SK-N-SH (cell line): ENCODE measurements around the gene TAGLN2. TPM values are rescaled to one million over a fixed set of nuclear protein-coding genes. Genes with fewer than 3 reads are reported as not detected.

Experiments used
- CTCF ChIA-PET: fragments of 300-600, 350-600 bp; formaldehyde crosslinking; extraction: SDS; loops from one replicate; lab custom pipeline; 2021; lab: Yijun Ruan, JAX
- POLR2A ChIA-PET: fragments of 350-600 bp; sonication (Branson Sonifier 250); formaldehyde crosslinking; extraction: SDS; loops from one replicate; lab custom pipeline; 2020; ENCODE audit warnings: antibody characterized with exemption, inconsistent platforms; lab: Yijun Ruan, JAX
- DNase-seq: peaks from one replicate; pipeline ENCODE4 v3.0.0; 2012
- H2AFZ ChIP-seq: fragments of 200-600 bp; sonication (generic); 2 replicates; pipeline ENCODE4 v1.8.1; 2016; ENCODE audit warnings: antibody characterized with exemption, mild to moderate bottlenecking, low read depth
- H3F3A ChIP-seq: fragments of 200-600 bp; sonication (generic); replicated peaks from 2 replicates; pipeline ENCODE3; 2016; ENCODE audit warnings: antibody characterized with exemption, mild to moderate bottlenecking; ENCODE audit not compliant: insufficient read depth
- H3K27ac ChIP-seq, 2 experiments: fragments of 200-500 bp in 1 of 2; fragments of 200-600 bp in 1 of 2; sonication (Bioruptor generic) in 1 of 2; sonication (generic), shearing (Covaris generic) in 1 of 2; 2 replicates each; pipeline versions ENCODE4 v1.5.1 to v1.6.1; 2014 to 2016; ENCODE audit warnings: low read depth in 2 of 2, inconsistent platforms in 1 of 2, low read length in 1 of 2, mild to moderate bottlenecking in 1 of 2, mixed read lengths in 1 of 2
- H3K27me3 ChIP-seq: fragments of 200-600 bp; sonication (generic), shearing (Covaris generic); 2 replicates; pipeline ENCODE4 v1.6.1; 2016; ENCODE audit warnings: mixed run types; ENCODE audit not compliant: insufficient read depth
- H3K36me3 ChIP-seq, 2 experiments: fragments of 200-500 bp in 1 of 2; fragments of 200-600 bp in 1 of 2; sonication (Bioruptor generic) in 1 of 2; sonication (generic) in 1 of 2; replicated peaks in 1 of 2; 2 replicates each; pipeline versions ENCODE3 to v1.5.1; 2014 to 2016; ENCODE audit warnings: low read length in 1 of 2, mild to moderate bottlenecking in 1 of 2; ENCODE audit not compliant: insufficient read depth in 2 of 2, control insufficient read depth in 1 of 2
- H3K4me1 ChIP-seq, 2 experiments: fragments of 200-500 bp in 1 of 2; fragments of 200-600 bp in 1 of 2; sonication (Bioruptor generic) in 1 of 2; sonication (generic), shearing (Covaris generic) in 1 of 2; 2 replicates each; pipeline versions ENCODE4 v1.5.1 to v1.6.1; 2014 to 2016; ENCODE audit warnings: low read depth in 1 of 2, low read length in 1 of 2, mixed run types in 1 of 2; ENCODE audit not compliant: insufficient read depth in 2 of 2, control insufficient read depth in 1 of 2
- H3K4me2 ChIP-seq: fragments of 200-600 bp; sonication (generic), shearing (Covaris generic); 2 replicates; pipeline ENCODE4 v1.6.1; 2017; ENCODE audit warnings: mixed run types
- H3K4me3 ChIP-seq, 2 experiments: fragments of 200-500 bp in 1 of 2; fragments of 200-600 bp in 1 of 2; sonication (Bioruptor generic) in 1 of 2; sonication (generic), shearing (Covaris generic) in 1 of 2; 2 replicates each; pipeline versions ENCODE4 v1.5.1 to v1.8.1; 2014 to 2016; ENCODE audit warnings: low read depth in 2 of 2, inconsistent platforms in 1 of 2, low read length in 1 of 2, mild to moderate bottlenecking in 1 of 2, mixed read lengths in 1 of 2, moderate library complexity in 1 of 2
- H3K79me2 ChIP-seq: fragments of 200-600 bp; sonication (generic); 2 replicates; pipeline ENCODE4 v1.8.1; 2017; ENCODE audit warnings: mild to moderate bottlenecking; ENCODE audit not compliant: insufficient read depth
- H3K9ac ChIP-seq: fragments of 200-600 bp; sonication (generic); 2 replicates; pipeline ENCODE4 v1.6.1; 2017; ENCODE audit warnings: mixed run types
- H3K9me2 ChIP-seq: fragments of 200-600 bp; sonication (generic); 2 replicates; pipeline ENCODE4 v1.6.1; 2017; ENCODE audit warnings: mixed run types
- H3K9me3 ChIP-seq: fragments of 200-600 bp; sonication (generic); 2 replicates; pipeline ENCODE4 v1.6.1; 2017; ENCODE audit warnings: mixed run types, mild to moderate bottlenecking, moderate library complexity
- H4K20me1 ChIP-seq: fragments of 200-600 bp; sonication (generic); 2 replicates; pipeline ENCODE4 v1.6.1; 2017; ENCODE audit warnings: mild to moderate bottlenecking, mixed run types; ENCODE audit not compliant: insufficient read depth
- EP300 ChIP-seq, 2 experiments: IDR thresholded peaks; 2 replicates each; pipeline versions ENCODE4 v1.4.0 to v1.6.1; 2012; ENCODE audit warnings: borderline replicate concordance in 1 of 2, low read depth in 1 of 2, low read length in 1 of 2
- FOSL2 ChIP-seq: IDR thresholded peaks from 2 replicates; pipeline ENCODE4 v1.4.0; 2012; ENCODE audit warnings: low read depth, mild to moderate bottlenecking, moderate library complexity, borderline replicate concordance
- FOXJ3 ChIP-seq: sonication (generic); formaldehyde crosslinking; IDR thresholded peaks from 2 replicates; pipeline ENCODE4 v1.5.1; 2020; ENCODE audit warnings: mild to moderate bottlenecking, missing genetic modification reagents
- GABPA ChIP-seq: IDR thresholded peaks from 2 replicates; pipeline ENCODE4 v1.4.0; 2012; ENCODE audit warnings: low read depth, mild to moderate bottlenecking
- MXI1 ChIP-seq: IDR thresholded peaks from 2 replicates; pipeline ENCODE4 v1.6.1; 2012; ENCODE audit warnings: mild to moderate bottlenecking, low read depth, low read length, improper control_type of control experiment
- NFIC ChIP-seq: IDR thresholded peaks from 2 replicates; pipeline ENCODE4 v1.4.0; 2012; ENCODE audit warnings: borderline replicate concordance
- POLR2AphosphoS5 ChIP-seq: IDR thresholded peaks from 2 replicates; pipeline ENCODE4 v1.6.1; 2012; ENCODE audit warnings: low read depth, low read length
- SIN3A ChIP-seq: IDR thresholded peaks from 2 replicates; pipeline ENCODE4 v1.6.1; 2012; ENCODE audit warnings: low read depth, mild to moderate bottlenecking, low read length, moderate library complexity, borderline replicate concordance
- TAF1 ChIP-seq: IDR thresholded peaks from 2 replicates; pipeline ENCODE4 v1.6.1; 2012; ENCODE audit warnings: low read depth, mild to moderate bottlenecking, low read length, moderate library complexity, borderline replicate concordance
- TCF12 ChIP-seq: IDR thresholded peaks from 2 replicates; pipeline ENCODE4 v1.4.0; 2012
- YY1 ChIP-seq: IDR thresholded peaks from 2 replicates; pipeline ENCODE4 v1.4.0; 2012; ENCODE audit warnings: low read depth, mild to moderate bottlenecking
- WGBS: methylation state at CpG from one replicate; pipeline ENCODE4 v1.1.6; 2017; ENCODE audit warnings: low lambda C conversion rate; 5-methylcytosine and 5-hydroxymethylcytosine counted together
- polyA plus RNA-seq, 3 experiments: library from polyadenylated mRNA; depleted of rRNA; stranded (reverse); fragments of >200 nt; gene quantifications; 2 replicates each; pipeline ENCODE4 v1.2.3, GENCODE V29; 2012
- TF ChIP-seq, protein P1 (sequence below): fragments of 150-350 bp; IDR thresholded peaks from 2 replicates; pipeline ENCODE4 v1.6.1; 2016; ENCODE audit warnings: mild to moderate bottlenecking, low read depth, low read length
- TF ChIP-seq, protein P2 (sequence below): IDR thresholded peaks from 2 replicates; pipeline ENCODE4 v1.4.0; 2012; ENCODE audit warnings: low read depth, borderline replicate concordance
- TF ChIP-seq, protein P3 (sequence below): IDR thresholded peaks from 2 replicates; pipeline ENCODE4 v1.6.1; 2012; ENCODE audit warnings: mild to moderate bottlenecking, low read depth, low read length, moderate library complexity
- TF ChIP-seq, protein P4 (sequence below): IDR thresholded peaks from 2 replicates; pipeline ENCODE4 v1.4.0; 2012; ENCODE audit warnings: low read depth, borderline replicate concordance
- TF ChIP-seq, protein P5 (sequence below): IDR thresholded peaks from 2 replicates; pipeline ENCODE4; 2012

The TAGLN2 gene
- polyA plus RNA-seq, 1 of the 3 experiments (the other 2 are of a cell fraction), result 646 TPM

DNA sequence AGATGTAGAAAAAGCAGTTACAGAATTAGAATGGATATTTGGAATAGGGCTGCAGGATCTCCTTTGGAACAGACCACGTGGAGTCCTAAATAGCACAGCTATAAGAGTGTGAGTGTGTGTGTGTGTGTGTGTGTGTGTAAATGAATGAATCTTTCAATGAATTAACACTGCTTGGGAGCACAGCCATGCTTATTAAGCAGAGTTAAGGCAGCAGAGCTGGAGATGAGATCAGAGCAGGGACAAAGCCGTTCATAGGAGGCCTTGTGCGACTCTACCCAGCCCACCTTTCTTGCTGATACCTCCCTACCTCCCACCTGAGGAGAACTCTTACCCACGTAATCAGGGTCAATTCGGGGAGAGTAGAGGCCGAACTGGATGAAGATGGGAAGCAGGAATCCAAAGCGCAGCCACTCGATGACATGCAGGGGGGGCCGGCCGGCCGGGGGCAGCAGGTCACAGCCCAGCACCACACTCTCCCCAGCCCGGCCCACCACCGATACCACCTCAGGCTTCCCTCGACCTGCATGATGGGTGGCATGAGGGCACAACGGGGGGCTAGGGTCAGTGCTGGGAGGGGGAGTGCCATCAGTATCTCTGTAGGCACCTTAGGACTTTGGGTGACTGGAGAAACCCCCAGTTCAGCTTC lies 17.4 kb upstream of the TAGLN2 start:
- POLR2A ChIA-PET, result interaction anchor here (0.9 kb wide), 1 partner anchor 9 kb away, joined by 3 read pairs; no protein-coding TSS in a partner anchor
- WGBS, result 87% methylated on average over 11 of the region's 15 CpGs
- Histone ChIP-seq H3K36me3 (no peaks in the 10 kb centered on the region), H2AFZ (no peak overlapping the region), H3K4me3 (no peak overlapping the region), H3K9me3 (no peaks in the 10 kb centered on the region), H3K79me2 (no peaks in the 10 kb centered on the region), H3F3A (no peaks in the 10 kb centered on the region), H3K27ac (no peak overlapping the region), H4K20me1 (no peaks in the 10 kb centered on the region), H3K4me1 (peaks cover 0 to 36% of the 10 kb centered on the region in 2 experiments; a peak in 1 of 4 replicates), H3K9ac (no peak overlapping the region), H3K9me2 (no peaks in the 10 kb centered on the region), H3K27me3 (no peaks in the 10 kb centered on the region), H3K4me2 (no peak overlapping the region)
- CTCF ChIA-PET, result interaction anchor here (0.7 to 6.3 kb wide), 3 partner anchors 9 to 165 kb away, joined by 3 to 101 read pairs (median 4); no protein-coding TSS in a partner anchor
- DNase-seq, result no peak
- TF ChIP-seq MXI1 (no peak), TCF12 (no peak), FOXJ3 (no peak), YY1 (no peak), GABPA (no peak), POLR2AphosphoS5 (no peak), SIN3A (no peak), TAF1 (no peak), NFIC (no peak)
- TF ChIP-seq, protein P1, sequence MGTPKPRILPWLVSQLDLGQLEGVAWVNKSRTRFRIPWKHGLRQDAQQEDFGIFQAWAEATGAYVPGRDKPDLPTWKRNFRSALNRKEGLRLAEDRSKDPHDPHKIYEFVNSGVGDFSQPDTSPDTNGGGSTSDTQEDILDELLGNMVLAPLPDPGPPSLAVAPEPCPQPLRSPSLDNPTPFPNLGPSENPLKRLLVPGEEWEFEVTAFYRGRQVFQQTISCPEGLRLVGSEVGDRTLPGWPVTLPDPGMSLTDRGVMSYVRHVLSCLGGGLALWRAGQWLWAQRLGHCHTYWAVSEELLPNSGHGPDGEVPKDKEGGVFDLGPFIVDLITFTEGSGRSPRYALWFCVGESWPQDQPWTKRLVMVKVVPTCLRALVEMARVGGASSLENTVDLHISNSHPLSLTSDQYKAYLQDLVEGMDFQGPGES, result no peak
- TF ChIP-seq, protein P2, sequence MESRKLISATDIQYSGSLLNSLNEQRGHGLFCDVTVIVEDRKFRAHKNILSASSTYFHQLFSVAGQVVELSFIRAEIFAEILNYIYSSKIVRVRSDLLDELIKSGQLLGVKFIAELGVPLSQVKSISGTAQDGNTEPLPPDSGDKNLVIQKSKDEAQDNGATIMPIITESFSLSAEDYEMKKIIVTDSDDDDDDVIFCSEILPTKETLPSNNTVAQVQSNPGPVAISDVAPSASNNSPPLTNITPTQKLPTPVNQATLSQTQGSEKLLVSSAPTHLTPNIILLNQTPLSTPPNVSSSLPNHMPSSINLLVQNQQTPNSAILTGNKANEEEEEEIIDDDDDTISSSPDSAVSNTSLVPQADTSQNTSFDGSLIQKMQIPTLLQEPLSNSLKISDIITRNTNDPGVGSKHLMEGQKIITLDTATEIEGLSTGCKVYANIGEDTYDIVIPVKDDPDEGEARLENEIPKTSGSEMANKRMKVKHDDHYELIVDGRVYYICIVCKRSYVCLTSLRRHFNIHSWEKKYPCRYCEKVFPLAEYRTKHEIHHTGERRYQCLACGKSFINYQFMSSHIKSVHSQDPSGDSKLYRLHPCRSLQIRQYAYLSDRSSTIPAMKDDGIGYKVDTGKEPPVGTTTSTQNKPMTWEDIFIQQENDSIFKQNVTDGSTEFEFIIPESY, result no peak

DNA sequence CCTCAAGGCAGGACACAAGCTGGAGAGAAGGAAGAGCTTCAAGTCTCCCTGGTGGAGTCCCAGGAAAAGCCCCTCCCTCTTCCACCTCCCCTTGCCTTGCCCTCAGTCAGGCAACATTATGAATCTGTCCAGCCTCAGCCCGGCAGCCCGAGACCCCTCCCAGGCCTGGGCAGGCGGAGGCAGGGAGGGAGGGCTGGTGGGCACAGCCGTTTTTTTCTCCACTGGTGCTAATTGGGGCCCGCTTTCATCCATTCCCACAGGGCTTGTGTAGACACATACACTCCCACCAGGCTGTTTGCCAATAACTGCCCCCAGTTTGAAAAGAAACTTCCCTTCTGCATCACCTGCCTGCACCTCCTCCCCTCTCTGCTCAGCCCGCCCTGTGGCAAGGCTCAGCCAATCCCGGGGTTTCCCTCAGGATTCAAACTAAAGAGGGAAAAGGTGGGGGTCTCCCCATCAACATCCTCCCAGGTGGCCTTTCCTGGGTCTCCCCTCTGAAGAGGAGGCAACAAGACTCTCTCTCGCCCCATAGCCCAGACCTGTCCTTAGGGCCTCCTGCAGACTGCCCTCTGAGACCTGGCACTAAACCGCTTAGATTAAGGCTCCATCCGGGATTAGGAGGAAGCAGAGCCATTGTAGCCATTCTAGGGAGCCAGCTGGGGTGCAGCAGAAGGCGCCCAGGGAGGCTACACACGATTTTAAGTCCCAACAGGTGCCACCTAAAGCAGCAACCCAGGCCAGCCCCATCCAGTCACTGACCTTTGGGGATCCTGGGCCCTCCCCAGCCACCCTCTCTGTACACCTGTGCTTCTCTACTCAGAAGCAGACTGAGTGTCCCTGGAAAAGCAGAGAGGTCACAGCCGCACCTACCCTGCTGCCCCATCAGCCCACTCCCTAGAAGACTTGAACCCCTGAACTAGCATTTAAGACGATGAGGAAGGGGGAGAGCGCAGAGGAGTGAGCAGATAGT lies 16.6 kb upstream of the TAGLN2 start:
- POLR2A ChIA-PET, result no interaction called here
- Histone ChIP-seq H3K9me2 (no peaks in the 10 kb centered on the region), H3K9me3 (no peaks in the 10 kb centered on the region), H3K4me3 (no peak overlapping the region), H3K4me1 (peaks cover 0 to 36% of the 10 kb centered on the region in 2 experiments; a peak in 1 of 4 replicates), H3K27ac (no peak overlapping the region; a peak in 1 of 4 replicates), H3F3A (no peaks in the 10 kb centered on the region), H3K36me3 (no peaks in the 10 kb centered on the region), H3K9ac (no peak overlapping the region), H3K79me2 (no peaks in the 10 kb centered on the region), H4K20me1 (no peaks in the 10 kb centered on the region), H2AFZ (no peak overlapping the region), H3K27me3 (no peaks in the 10 kb centered on the region), H3K4me2 (no peak overlapping the region)
- CTCF ChIA-PET, result interaction anchor here (1.1 to 22.3 kb wide), 3 partner anchors 21 to 64 kb away, joined by 3 to 460 read pairs (median 101); no protein-coding TSS in a partner anchor
- DNase-seq, result no peak
- 79% methylated on average over 8 of the region's 15 CpGs for WGBS
- TF ChIP-seq, protein P3, sequence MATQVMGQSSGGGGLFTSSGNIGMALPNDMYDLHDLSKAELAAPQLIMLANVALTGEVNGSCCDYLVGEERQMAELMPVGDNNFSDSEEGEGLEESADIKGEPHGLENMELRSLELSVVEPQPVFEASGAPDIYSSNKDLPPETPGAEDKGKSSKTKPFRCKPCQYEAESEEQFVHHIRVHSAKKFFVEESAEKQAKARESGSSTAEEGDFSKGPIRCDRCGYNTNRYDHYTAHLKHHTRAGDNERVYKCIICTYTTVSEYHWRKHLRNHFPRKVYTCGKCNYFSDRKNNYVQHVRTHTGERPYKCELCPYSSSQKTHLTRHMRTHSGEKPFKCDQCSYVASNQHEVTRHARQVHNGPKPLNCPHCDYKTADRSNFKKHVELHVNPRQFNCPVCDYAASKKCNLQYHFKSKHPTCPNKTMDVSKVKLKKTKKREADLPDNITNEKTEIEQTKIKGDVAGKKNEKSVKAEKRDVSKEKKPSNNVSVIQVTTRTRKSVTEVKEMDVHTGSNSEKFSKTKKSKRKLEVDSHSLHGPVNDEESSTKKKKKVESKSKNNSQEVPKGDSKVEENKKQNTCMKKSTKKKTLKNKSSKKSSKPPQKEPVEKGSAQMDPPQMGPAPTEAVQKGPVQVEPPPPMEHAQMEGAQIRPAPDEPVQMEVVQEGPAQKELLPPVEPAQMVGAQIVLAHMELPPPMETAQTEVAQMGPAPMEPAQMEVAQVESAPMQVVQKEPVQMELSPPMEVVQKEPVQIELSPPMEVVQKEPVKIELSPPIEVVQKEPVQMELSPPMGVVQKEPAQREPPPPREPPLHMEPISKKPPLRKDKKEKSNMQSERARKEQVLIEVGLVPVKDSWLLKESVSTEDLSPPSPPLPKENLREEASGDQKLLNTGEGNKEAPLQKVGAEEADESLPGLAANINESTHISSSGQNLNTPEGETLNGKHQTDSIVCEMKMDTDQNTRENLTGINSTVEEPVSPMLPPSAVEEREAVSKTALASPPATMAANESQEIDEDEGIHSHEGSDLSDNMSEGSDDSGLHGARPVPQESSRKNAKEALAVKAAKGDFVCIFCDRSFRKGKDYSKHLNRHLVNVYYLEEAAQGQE, result no peak
- no peak for TF ChIP-seq FOSL2
- TF ChIP-seq EP300 (IDR thresholded peaks at IDR 0.05; ENCODE audit: borderline replicate concordance in 1 of 2, low read depth in 1 of 2, low read length in 1 of 2), result no peak
- TF ChIP-seq, protein P4, sequence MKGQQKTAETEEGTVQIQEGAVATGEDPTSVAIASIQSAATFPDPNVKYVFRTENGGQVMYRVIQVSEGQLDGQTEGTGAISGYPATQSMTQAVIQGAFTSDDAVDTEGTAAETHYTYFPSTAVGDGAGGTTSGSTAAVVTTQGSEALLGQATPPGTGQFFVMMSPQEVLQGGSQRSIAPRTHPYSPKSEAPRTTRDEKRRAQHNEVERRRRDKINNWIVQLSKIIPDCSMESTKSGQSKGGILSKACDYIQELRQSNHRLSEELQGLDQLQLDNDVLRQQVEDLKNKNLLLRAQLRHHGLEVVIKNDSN, result no peak
- TF ChIP-seq, protein P5, sequence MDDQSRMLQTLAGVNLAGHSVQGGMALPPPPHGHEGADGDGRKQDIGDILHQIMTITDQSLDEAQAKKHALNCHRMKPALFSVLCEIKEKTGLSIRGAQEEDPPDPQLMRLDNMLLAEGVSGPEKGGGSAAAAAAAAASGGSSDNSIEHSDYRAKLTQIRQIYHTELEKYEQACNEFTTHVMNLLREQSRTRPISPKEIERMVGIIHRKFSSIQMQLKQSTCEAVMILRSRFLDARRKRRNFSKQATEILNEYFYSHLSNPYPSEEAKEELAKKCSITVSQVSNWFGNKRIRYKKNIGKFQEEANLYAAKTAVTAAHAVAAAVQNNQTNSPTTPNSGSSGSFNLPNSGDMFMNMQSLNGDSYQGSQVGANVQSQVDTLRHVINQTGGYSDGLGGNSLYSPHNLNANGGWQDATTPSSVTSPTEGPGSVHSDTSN, result no peak
